OCI-LY1 (cell line): ENCODE measurements around the gene IFNLR1.

Source experiments
- CTCF ChIP-seq: fragments of 200-600 bp; sonication (generic), shearing (Covaris generic); IDR thresholded peaks from 2 replicates; pipeline ENCODE4 v1.5.1; 2017; ENCODE audit warnings: mild to moderate bottlenecking, antibody characterized with exemption, low read length, moderate library complexity, mixed read lengths
- EZH2 ChIP-seq: fragments of 200-600 bp; sonication (generic), shearing (Covaris generic); IDR thresholded peaks from 2 replicates; pipeline ENCODE4 v1.8.0; 2017; ENCODE audit warnings: borderline replicate concordance, mixed run types, mild to moderate bottlenecking, antibody characterized with exemption, low read length, moderate library complexity, mixed read lengths

- TF ChIP-seq CTCF (no peak), EZH2 (no peak)
These were observed 46.9 kb upstream of the IFNLR1 start for GRCh38 chr1:24233684-24234600.
